ENCODE data around the gene ANKRD31.
"Not testable (repeated sequence)": the region's sequence is repeated elsewhere in the genome, so short reads cannot be mapped to it uniquely, and the experiment has no call there.

The ANKRD31 gene, protein sequence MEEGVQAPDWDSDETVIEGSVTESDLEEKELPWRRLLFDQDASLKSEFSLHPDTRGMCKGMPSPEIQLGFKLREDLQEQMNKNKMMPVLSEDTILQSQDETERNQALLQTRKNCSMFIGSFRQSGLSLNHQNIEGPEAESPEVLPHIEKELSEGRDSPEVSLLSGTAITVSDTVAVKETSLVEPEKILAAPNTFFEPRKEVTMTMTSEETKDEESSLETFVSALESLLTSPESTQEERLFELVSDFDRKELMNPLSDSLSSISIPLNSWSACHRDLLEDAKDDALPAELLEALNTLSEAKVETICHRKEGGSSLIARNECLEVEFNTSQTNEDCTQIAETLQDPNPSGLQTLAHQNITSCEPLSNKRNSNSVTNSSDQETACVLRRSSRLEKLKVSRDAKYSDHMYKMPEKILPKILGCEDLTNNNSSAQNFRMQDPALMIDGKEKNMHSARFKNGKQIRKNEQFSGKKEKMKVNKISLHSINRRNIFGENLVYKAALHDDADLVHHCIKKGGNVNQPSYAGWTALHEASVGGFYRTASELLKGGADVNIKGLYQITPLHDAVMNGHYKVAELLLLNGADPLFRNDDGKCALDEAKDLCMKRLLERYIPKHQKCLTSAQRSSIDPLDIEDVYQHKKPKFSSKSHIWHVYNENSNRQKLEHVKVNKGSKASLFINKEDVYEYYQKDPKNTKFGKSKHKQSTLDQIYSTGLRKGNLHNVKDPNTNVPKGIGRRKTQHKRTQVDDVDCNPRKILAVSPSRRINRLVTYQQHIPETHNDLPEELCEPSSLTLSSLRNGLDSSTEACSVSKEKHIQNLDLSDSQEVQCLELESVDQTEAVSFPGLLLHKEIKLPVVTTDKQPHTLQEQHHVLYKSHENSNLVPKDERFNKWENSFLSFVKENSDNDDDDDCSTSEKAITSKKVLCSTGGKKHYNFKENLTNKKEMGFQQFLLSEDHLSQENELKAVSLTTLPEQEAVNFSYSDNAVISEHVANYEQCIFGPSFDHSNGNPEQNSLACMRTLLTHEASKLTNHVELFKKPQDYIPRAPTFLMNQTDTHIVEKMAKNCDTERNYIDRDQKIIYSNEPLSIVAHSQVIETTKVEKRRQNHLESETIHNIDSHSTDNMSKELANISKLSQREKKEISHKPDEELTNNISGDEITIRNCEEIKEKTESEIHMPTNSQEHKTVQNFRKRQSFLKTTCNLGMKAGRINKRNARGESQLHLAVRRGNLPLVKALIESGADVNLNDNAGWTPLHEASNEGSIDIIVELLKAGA (N-terminal part only)

DNA sequence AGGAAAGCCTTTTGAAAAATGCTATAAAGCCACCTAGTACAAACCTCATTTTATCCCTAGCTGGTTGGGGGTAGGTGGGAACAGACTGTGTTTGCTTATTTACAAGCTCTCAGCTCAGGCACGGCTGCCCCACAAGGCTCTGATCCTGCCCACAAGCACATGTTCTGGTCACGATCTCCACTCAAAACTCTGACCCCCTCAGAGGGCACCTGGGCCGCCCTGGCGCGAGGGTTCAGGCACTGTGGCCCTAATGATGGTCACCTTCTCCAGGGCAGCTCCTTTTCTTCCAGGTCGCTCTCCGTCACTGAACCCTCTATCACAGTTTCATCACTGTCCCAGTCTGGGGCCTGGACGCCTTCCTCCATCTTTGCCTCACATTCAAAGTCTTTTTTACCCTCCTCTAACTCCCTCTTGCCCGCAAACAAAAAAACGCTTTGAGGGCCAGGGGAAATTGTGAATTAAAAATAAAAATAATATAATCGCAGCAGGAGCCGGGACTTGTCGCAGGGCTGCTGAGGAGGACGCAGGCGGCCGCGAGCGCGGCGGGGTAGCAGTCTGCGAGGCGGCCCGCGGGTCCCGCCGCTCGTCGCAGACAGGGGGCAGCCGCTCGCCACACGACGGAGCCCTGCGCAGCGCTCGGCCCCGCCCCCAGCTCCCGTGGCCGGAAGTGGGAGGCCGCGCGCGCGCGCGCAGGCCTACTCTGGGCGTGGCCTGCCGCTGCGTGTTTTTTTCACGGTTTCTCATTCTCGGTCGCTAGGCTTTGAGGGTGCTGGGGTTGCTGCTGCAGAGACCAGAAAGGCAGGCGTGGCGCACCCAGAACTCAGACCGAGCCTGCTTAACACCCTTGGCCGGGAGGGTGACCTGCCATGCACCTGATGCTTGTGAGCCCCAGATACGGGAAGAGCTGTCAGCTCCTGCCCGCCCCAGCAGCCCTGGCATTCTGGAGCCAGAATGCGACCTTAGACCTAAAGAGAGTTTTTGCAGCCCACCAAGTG lies at the start of gene ANKRD31:
TSS of gene ANKRD31 (minus strand) at position 557 of the 995 bp plus-strand sequence. CDS start at position 365, 192 bp downstream.
- H3K4me1 Mint-ChIP-seq = peaks cover 17% of the 10 kb centered on the region
- no peaks in the 10 kb centered on the region for H3K36me3 Mint-ChIP-seq
- CTCF ChIA-PET = interaction anchor here (0.6 to 3.0 kb wide), 20 partner anchors 13 to 446 kb away, joined by 3 to 30 read pairs (median 3); partner anchors contain the start of genes CERT1, GCNT4, HMGCR and POLK

DNA sequence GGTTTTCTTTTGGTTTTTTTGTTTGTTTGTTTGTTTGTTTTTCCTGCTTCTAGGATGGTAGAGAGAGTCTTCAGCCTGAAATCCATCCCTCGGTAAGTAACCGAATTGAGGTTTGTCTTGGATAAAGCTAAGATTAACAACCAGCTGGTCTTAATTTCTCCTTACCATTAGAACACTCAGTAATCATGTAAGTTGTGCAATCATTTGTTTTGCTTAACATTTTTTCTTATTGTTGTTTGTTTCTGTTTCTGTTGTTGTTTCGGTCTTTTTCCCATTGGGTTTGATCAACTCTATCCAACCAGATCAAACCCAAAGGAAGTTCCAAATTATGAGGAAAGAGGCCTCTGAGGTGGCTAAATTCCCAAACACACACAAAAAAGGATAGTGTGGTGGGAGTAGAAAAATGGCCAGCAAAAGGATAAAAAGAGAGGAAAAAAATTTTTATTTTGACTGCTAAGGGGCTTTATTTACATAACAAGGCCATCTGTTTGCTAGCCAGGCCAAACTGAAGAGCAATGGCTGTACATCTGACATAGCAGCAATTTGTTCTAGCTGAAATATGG lies 49.6 kb upstream of the ANKRD31 start:
- CTCF ChIA-PET = no interaction called here
- Mint-ChIP-seq H3K27me3 (peaks cover 8% of the 10 kb centered on the region), H3K27ac (no peak overlapping the region), H3K36me3 (no peaks in the 10 kb centered on the region), H3K4me1 (no peaks in the 10 kb centered on the region), H3K9me3 (no peaks in the 10 kb centered on the region), H3K4me3 (no peak overlapping the region)
- DNase-seq = no peak

More for the DNA sequence above, at the start of gene ANKRD31:
- Mint-ChIP-seq H3K27me3 (peaks cover 3% of the 10 kb centered on the region), H3K4me3 (peak within 1 kb of the TSS; percentile 85), H3K27ac (peak within 1 kb of the TSS; percentile 85), H3K9me3 (no peaks in the 10 kb centered on the region)
- peak; percentile 89 for DNase-seq

DNA sequence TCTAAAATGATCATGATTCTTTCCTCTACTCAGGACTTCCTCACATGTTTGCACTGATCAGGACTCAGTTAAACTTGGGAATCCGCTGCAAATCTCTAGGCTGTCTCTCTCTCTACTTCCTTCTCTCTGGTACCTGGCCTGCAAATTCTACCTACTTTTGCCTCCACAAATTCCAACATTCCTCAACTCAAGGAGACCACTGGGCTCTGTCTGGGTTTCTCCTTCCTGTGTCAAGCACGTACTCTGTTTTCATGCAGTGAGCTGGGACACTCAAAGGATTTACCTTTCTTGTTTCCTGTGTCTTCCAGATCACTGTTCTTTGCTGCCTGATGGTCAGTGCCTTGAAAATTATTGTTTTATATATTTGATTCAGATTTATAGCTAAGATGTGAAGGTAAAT lies 45.9 kb upstream of the ANKRD31 start:
- Mint-ChIP-seq H3K9me3 (no peaks in the 10 kb centered on the region), H3K27me3 (peaks cover 8% of the 10 kb centered on the region), H3K4me1 (no peaks in the 10 kb centered on the region), H3K27ac (no peak overlapping the region), H3K36me3 (no peaks in the 10 kb centered on the region), H3K4me3 (no peak overlapping the region)
- DNase-seq = no peak
- CTCF ChIA-PET = no interaction called here

DNA sequence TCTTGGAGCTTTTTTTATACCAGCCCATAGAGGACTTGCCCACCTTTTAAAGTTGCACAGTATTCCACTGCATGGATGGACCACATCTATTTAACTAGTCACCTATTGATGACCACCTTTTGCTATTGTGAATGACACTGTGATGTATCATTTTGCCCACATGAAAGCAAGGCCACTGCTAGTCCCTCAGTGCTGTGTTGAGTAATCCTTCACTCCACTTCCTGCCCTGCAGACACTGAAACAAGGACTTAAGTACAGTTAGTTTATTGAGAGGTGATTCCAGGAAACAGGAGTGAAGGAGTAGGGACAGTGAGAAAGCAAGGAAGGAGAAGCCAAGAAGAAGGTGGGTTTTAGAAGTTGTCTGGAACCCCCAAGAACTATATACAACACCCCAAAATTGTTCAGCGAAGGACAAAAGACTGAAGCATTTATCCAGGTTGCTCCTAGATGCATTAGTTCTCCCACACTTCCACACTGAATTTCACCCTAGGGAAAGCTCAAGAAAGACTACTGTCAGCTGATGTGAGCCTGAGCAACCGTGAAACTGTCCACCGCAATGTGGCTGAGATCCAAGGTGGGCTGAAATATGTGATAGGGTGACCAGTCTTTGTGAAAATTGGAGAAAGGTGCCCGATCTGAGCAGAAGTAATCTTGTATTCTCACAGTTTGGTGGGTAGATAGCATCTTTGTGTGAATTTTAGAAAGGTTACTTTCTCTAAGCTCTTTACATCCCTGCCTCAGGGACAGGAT lies 45.2 kb upstream of the ANKRD31 start:
- Mint-ChIP-seq H3K4me3 (no peak overlapping the region), H3K4me1 (no peaks in the 10 kb centered on the region), H3K9me3 (no peaks in the 10 kb centered on the region), H3K36me3 (no peaks in the 10 kb centered on the region), H3K27me3 (peaks cover 5% of the 10 kb centered on the region), H3K27ac (no peak overlapping the region)
- DNase-seq = no peak
- CTCF ChIA-PET = no interaction called here

DNA sequence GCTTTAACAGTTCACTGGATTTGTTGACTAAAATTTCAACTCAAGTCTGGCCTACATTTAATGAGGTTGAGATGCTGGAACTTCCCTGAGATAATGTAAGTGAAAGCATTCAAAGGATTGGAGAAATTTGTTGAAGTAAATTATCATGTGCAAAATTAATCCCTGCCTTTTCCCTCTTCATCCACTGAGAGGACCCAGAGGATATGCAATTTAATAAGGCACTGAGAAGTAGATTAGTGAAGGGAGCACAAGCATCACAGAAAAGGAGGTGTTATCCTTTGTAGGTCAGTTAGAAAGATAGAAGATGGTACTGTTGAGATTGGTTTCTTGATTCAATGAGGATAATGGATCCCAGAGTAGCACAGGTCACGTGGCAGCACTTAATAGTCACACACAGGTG lies 42.6 kb upstream of the ANKRD31 start:
- CTCF ChIA-PET = no interaction called here
- Mint-ChIP-seq H3K4me1 (no peaks in the 10 kb centered on the region), H3K9me3 (no peaks in the 10 kb centered on the region), H3K4me3 (no peak overlapping the region), H3K27me3 (peaks cover 5% of the 10 kb centered on the region), H3K36me3 (no peaks in the 10 kb centered on the region), H3K27ac (no peak overlapping the region)
- DNase-seq = no peak

DNA sequence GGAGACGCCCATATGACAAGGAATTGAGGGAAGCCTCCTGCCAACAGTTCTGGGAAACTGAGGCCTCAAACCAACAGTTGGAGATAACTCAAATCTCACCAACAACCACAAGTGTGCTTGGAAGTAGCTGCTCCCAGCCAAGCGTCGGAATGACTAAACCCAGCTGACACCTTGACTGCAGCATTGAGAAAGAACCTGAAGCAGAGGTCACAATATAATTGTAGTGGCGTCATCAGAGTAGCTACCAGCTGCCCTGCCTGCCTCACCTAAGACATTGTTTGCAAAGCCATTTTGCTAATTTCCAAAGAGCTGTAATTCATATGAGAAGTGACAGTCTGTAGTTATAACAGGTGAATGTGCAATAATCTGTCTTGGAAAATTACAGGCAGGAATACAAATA lies 40.8 kb upstream of the ANKRD31 start:
- H3K27me3 Mint-ChIP-seq = no peaks in the 10 kb centered on the region
- no peak overlapping the region for H3K27ac Mint-ChIP-seq
- H3K9me3 Mint-ChIP-seq = peaks cover 2% of the 10 kb centered on the region
- no peaks in the 10 kb centered on the region for H3K4me1 Mint-ChIP-seq
- H3K36me3 Mint-ChIP-seq = no peaks in the 10 kb centered on the region
- CTCF ChIA-PET = no interaction called here
- no peak overlapping the region for H3K4me3 Mint-ChIP-seq
- no peak for DNase-seq

DNA sequence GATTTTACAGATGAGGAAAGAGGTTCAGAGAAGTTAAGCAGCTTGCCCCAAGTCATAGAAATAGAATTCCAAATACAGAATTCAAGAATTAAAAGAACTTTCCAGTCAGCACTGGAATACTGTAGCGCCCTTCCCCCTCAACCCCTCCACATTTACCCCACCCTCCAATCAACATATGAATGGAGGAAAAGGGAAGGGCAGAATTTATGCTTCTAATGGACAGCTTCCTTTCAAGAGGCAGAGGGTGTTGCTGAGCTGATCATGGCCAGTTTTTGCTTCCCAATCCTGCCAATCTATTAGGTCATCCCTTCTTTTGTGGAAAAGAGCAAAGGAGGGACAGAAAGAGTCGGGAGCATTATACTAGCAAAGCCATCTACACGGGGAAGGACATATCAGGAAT lies 39.1 kb upstream of the ANKRD31 start:
- H3K9me3 Mint-ChIP-seq = peaks cover 2% of the 10 kb centered on the region

DNA sequence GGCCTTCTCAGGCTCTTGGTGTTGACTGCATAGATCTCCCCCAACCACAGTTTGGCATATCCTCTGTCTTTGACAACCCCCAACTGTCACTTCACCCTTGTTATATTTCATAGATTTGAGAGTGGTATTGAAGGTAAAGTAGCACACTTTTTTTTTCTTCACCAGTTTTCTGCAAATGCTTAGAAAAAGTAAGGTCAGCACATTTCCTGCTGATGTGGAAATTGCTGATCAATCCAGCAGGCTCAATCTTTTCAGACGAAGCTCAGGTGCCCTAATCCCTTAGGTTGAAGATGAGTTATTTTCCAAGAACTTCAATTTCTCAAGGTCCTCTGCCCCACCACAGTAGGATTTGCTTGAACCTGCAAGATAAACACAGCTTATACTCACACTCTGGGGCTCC lies 38.5 kb upstream of the ANKRD31 start:
- CTCF ChIA-PET = no interaction called here
- Mint-ChIP-seq H3K9me3 (peaks cover 2% of the 10 kb centered on the region), H3K27me3 (no peaks in the 10 kb centered on the region), H3K27ac (no peak overlapping the region), H3K4me1 (no peaks in the 10 kb centered on the region), H3K36me3 (no peaks in the 10 kb centered on the region), H3K4me3 (no peak overlapping the region)
- DNase-seq = no peak

More for the DNA sequence above, 39.1 kb upstream of the ANKRD31 start:
- no peak overlapping the region for H3K27ac Mint-ChIP-seq
- no peaks in the 10 kb centered on the region for H3K27me3 Mint-ChIP-seq
- no peak overlapping the region for H3K4me3 Mint-ChIP-seq
- no peak for DNase-seq
- CTCF ChIA-PET = no interaction called here
- no peaks in the 10 kb centered on the region for H3K4me1 Mint-ChIP-seq
- H3K36me3 Mint-ChIP-seq = no peaks in the 10 kb centered on the region

DNA sequence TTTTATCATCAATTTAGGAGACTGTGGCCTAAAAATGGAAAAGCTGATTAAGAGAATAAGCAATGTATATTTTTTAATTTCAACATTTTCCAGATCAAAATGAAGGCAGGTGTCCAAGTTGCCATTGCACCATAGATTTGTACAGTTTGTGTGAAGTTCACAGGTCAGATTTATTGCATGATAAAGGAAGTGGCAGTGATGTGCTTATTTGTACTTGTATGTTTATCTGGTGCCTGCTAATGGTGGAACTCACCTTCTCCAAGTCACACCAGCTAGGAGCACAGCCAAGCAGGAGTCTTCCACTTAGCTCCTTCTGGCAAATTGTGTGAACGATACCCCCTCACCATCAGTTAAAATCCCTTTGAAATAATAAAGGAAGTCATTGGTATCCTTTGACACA lies 37.8 kb upstream of the ANKRD31 start:
- H3K9me3 Mint-ChIP-seq = peaks cover 3% of the 10 kb centered on the region
- no peaks in the 10 kb centered on the region for H3K4me1 Mint-ChIP-seq
- DNase-seq = no peak
- CTCF ChIA-PET = no interaction called here
- no peak overlapping the region for H3K4me3 Mint-ChIP-seq
- no peaks in the 10 kb centered on the region for H3K27me3 Mint-ChIP-seq
- H3K36me3 Mint-ChIP-seq = no peaks in the 10 kb centered on the region
- H3K27ac Mint-ChIP-seq = no peak overlapping the region

DNA sequence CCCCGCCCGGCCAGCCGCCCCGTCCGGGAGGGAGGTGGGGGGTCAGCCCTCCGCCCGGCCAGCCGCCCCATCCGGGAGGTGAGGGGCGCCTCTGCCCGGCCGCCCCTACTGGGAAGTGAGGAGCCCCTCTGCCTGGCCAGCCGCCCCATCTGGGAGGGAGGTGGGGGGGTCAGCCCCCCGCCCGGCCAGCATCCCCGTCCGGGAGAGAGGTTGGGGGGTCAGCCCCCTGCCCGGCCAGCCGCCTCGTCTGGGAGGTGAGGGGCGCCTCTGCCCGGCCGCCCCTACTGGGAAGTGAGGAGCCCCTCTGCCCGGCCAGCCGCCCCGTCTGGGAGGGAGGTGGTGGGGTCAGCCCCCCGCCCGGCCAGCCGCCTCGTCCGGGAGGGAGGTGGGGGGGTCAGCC lies 33.9 kb upstream of the ANKRD31 start:
- DNase-seq, H3K27me3 Mint-ChIP-seq, H3K9me3 Mint-ChIP-seq, H3K4me3 Mint-ChIP-seq, CTCF ChIA-PET, H3K27ac Mint-ChIP-seq, H3K36me3 Mint-ChIP-seq, H3K4me1 Mint-ChIP-seq: not testable (repeated sequence)

DNA sequence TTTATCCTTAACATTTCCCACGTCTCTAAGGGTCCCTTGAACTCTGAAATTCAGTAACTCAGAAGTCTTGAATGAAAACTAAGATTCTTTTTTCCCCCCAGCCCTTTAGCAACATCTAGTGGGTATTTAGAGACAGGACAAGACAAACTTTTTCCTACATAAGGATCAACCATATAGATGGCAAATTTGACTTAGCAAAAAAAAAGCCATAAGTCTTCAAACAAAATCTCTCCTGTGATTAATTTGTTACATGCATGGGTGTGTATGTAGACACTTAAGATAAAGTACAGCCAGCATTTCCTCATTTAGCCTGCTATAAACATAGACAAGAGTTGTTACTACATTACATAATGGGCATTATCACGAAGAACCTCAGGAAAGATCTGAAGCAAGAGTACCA lies 29.1 kb upstream of the ANKRD31 start:
- no peak overlapping the region for H3K4me3 Mint-ChIP-seq
- no peak for DNase-seq
- H3K9me3 Mint-ChIP-seq = peaks cover 2% of the 10 kb centered on the region
- no peaks in the 10 kb centered on the region for H3K27me3 Mint-ChIP-seq
- no peaks in the 10 kb centered on the region for H3K36me3 Mint-ChIP-seq
- no peaks in the 10 kb centered on the region for H3K4me1 Mint-ChIP-seq
- CTCF ChIA-PET = interaction anchor here (1.8 kb wide), 1 partner anchor 61 kb away, joined by 3 read pairs; no protein-coding TSS in a partner anchor
- no peak overlapping the region for H3K27ac Mint-ChIP-seq

DNA sequence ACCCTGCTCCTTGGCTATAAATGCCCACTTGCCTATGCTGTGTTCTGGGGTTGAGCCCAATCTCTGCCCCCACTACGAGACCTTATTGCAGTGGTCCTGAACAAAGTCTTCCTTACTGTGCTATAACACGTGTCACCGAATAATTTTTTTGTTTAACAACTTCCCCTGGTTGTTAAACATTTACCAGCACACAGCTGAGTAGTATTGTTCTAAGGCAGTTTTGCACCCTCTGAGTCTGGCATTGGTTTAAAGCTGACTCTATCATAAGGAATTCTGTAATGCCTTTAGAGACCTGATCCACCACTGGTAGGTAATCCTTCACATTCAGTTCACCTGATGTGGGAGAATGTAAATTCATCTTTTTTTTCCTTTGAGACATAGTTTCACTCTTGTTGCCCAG lies 25.6 kb upstream of the ANKRD31 start:
- Mint-ChIP-seq H3K27me3 (no peaks in the 10 kb centered on the region), H3K4me3 (no peak overlapping the region), H3K36me3 (no peaks in the 10 kb centered on the region), H3K27ac (no peak overlapping the region), H3K4me1 (no peaks in the 10 kb centered on the region), H3K9me3 (no peaks in the 10 kb centered on the region)
- CTCF ChIA-PET = no interaction called here
- no peak for DNase-seq
